Spinal cord (tissue), 10 donors: ENCODE data around the gene NIPA2. TPM values are rescaled to one million over a fixed set of nuclear protein-coding genes. Genes with fewer than 3 reads are reported as not detected.

Source experiments
- DNase-seq, 6 donors: peaks; one replicate each; pipeline versions ENCODE4 v3.0.0 to v3.0.0-alpha.2; 2013 to 2015; ENCODE audit warnings: low spot score in 6 of 6, low read depth in 4 of 6
- H3K27ac ChIP-seq: one replicate; pipeline ENCODE4 v1.5.1; 2013; ENCODE audit warnings: low read depth, low read length, control low read depth
- H3K27me3 ChIP-seq: one replicate; pipeline ENCODE4 v1.6.1; 2013; ENCODE audit warnings: low read length; ENCODE audit not compliant: control insufficient read depth, insufficient read depth
- H3K36me3 ChIP-seq: one replicate; pipeline ENCODE4 v1.6.1; 2013; ENCODE audit warnings: low read length; ENCODE audit not compliant: control insufficient read depth, insufficient read depth
- H3K4me1 ChIP-seq: one replicate; pipeline ENCODE4 v1.6.1; 2013; ENCODE audit warnings: low read length; ENCODE audit not compliant: control insufficient read depth, insufficient read depth
- H3K4me3 ChIP-seq: one replicate; pipeline ENCODE4 v1.5.1; 2013; ENCODE audit warnings: low read depth, low read length, control low read depth
- H3K9me3 ChIP-seq: one replicate; pipeline ENCODE4 v1.6.1; 2013; ENCODE audit warnings: low read length; ENCODE audit not compliant: control insufficient read depth, insufficient read depth
- WGBS: methylation state at CpG from one replicate; pipeline ENCODE4 v1.1.5; 2013; ENCODE audit warnings: missing lambda C conversion rate; ENCODE audit not compliant: insufficient coverage; 5-methylcytosine and 5-hydroxymethylcytosine counted together
- polyA plus RNA-seq, 2 donors: library from polyadenylated mRNA; unstranded; fragments of 120-200 nt; gene quantifications; one replicate each; pipeline ENCODE4 v1.2.1, GENCODE V29; 2013; ENCODE audit not compliant: insufficient read length in 2 of 2
- total RNA-seq, 2 donors: library from RNA; depleted of rRNA in 1 of 2; stranded (reverse); fragments of 120-200 nt in 1 of 2; fragments of >200 nt in 1 of 2; gene quantifications; one replicate each; pipeline versions ENCODE4 v1.2.3 to v1.2.4, GENCODE V29; 2013 to 2014
- donor health status: healthy.

Gene NIPA2
- total and polyA plus RNA-seq, 4 donors, result 51.6 to 58.2 (median 55.4) TPM

- no peaks in the 10 kb centered on the region for H3K27me3 ChIP-seq
- peaks cover 61% of the 10 kb centered on the region for H3K36me3 ChIP-seq
- H3K4me3 ChIP-seq, result no peak overlapping the region
- no peaks in the 10 kb centered on the region for H3K4me1 ChIP-seq
- H3K27ac ChIP-seq, result no peak overlapping the region
- DNase-seq, result no peak
- 99% methylated on average over 18 of the region's 18 CpGs for WGBS
- H3K9me3 ChIP-seq, result no peaks in the 10 kb centered on the region
Measured at GRCh38 chr15:22917556-22917955, 79.1 kb downstream of the NIPA2 start.

Other genes with a start within 250 kb of the NIPA2 start
- 10 to 100 TPM; 20.4 to 50.8 TPM for gene NIPA1, start 52.0 kb upstream of the NIPA2 start, total RNA-seq
- gene NIPA1, start 52.0 kb upstream of the NIPA2 start, polyA plus RNA-seq, result 10 to 100 TPM; 32.9 to 40.1 TPM
- 10 to 100 TPM; 93.4 to 98.9 TPM for gene CYFIP1, start 141.7 kb downstream of the NIPA2 start, total RNA-seq
- 10 to 100 TPM; 81.4 to 84.0 TPM for gene CYFIP1, start 141.7 kb downstream of the NIPA2 start, polyA plus RNA-seq
- 10 to 100 TPM; 36.3 to 37.4 TPM for gene TUBGCP5, start 200.9 kb downstream of the NIPA2 start, total RNA-seq
- 10 to 100 TPM; 18.6 to 23.2 TPM for gene TUBGCP5, start 200.9 kb downstream of the NIPA2 start, polyA plus RNA-seq